ENCODE measurements around the gene DOCK4. TPM values are rescaled to one million over a fixed set of nuclear protein-coding genes. Genes with fewer than 3 reads are reported as not detected.

DOCK4 gene
- total and polyA plus RNA-seq, 2 experiments from 2014 or later, result 2.1 to 5.0 TPM

- H3K9me3 ChIP-seq (ENCODE audit: low read depth), result no peaks in the 10 kb centered on the region
- H3K27me3 ChIP-seq (replicated peaks; ENCODE audit: insufficient read depth), result no peaks in the 10 kb centered on the region
- no peaks in the 10 kb centered on the region for H3K9me2 ChIP-seq (ENCODE audit: insufficient read depth)
- no peak overlapping the region for H3K4me2 ChIP-seq (ENCODE audit: unreplicated experiment)
- WGBS, 2 experiments (ENCODE audit: low coverage in 1 of 2, low lambda C conversion rate in 2 of 2, missing lambda C conversion rate in 2 of 2), result 10 to 26% methylated on average over 1 of the region's 1 CpG
- H4K20me1 ChIP-seq (ENCODE audit: insufficient read depth), result no peaks in the 10 kb centered on the region
- H3K27ac ChIP-seq, result no peak overlapping the region
- DNase-seq, result peak; percentile 7
- no peak overlapping the region for H3K9ac ChIP-seq
- no peak overlapping the region for H3K4me3 ChIP-seq
- H3K79me2 ChIP-seq (ENCODE audit: insufficient read depth), result no peaks in the 10 kb centered on the region
- H3F3A ChIP-seq (ENCODE audit: insufficient read depth), result no peaks in the 10 kb centered on the region
- H2AFZ ChIP-seq, result no peak overlapping the region
- TF ChIP-seq EZH2phosphoT487 (IDR thresholded peaks at IDR 0.05; ENCODE audit: insufficient read depth, low read depth), result no peak
- no peak for TF ChIP-seq EZH2 (IDR thresholded peaks at IDR 0.05; ENCODE audit: insufficient read depth, poor library complexity, severe bottlenecking)
- no peaks in the 10 kb centered on the region for H3K36me3 ChIP-seq (ENCODE audit: low read depth)
- H3K4me1 ChIP-seq (ENCODE audit: insufficient read depth), result no peaks in the 10 kb centered on the region
- in situ Hi-C loops (cut with MboI), result no loop called here
Observed at GRCh38 chr7:111697771-111698170, 508.4 kb downstream of the DOCK4 start.

- Histone ChIP-seq H4K20me1 (ENCODE audit: insufficient read depth) (no peaks in the 10 kb centered on the region), H3K4me1 (ENCODE audit: insufficient read depth) (no peaks in the 10 kb centered on the region), H3K27me3 (replicated peaks; ENCODE audit: insufficient read depth) (no peaks in the 10 kb centered on the region), H3K9me2 (ENCODE audit: insufficient read depth) (no peaks in the 10 kb centered on the region), H3K36me3 (ENCODE audit: low read depth) (no peaks in the 10 kb centered on the region), H3K4me2 (ENCODE audit: unreplicated experiment) (no peak overlapping the region), H3K79me2 (ENCODE audit: insufficient read depth) (no peaks in the 10 kb centered on the region), H2AFZ (no peak overlapping the region), H3K9me3 (ENCODE audit: low read depth) (no peaks in the 10 kb centered on the region), H3K4me3 (no peak overlapping the region), H3K9ac (no peak overlapping the region), H3K27ac (no peak overlapping the region), H3F3A (ENCODE audit: insufficient read depth) (no peaks in the 10 kb centered on the region)
- no peak for TF ChIP-seq EZH2phosphoT487 (IDR thresholded peaks at IDR 0.05; ENCODE audit: insufficient read depth, low read depth)
- TF ChIP-seq EZH2 (IDR thresholded peaks at IDR 0.05; ENCODE audit: insufficient read depth, poor library complexity, severe bottlenecking), result no peak
- 33 to 36% methylated on average over 2 of the region's 2 CpGs for WGBS, 2 experiments (ENCODE audit: low coverage in 1 of 2, low lambda C conversion rate in 2 of 2, missing lambda C conversion rate in 2 of 2)
- in situ Hi-C loops (cut with MboI), result no loop called here
- DNase-seq, result no peak
Observed at GRCh38 chr7:111694376-111694775, 511.8 kb downstream of the DOCK4 start.

DNA sequence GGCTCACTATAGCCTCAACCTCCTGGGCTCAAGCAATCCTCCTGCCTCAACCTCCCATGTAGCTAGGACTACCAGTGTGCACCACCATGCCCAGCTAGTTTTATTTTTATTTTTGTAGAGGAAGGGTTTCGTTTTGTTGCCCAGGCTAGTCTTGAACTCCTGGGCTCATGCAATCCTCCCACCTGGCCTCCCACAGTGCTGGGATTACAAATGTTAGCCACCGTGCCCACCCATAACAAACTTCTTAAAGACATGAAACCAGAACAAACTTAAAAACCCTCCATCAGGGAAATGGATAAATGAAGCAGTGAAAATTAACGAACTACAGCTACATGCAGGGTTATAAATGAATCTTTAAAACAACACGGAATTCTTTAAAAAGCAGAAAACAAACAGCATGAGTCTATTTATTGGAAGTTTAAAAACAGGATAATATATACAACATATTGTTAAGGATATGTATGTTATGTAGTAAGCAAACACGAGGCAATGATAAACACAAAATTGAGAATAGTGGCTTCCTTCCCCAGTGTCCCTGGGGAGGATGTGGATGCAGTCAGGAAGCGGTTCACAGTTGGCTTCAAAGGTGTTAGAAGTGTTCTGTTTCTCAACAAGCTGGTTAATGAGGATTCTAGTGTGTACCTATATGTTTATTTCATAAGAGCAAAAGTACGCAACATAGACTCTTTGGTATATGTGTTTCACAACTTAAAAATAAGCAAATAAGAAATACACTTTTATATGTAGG is 515.7 kb downstream of the DOCK4 start:
- H3K27ac ChIP-seq, result no peak overlapping the region
- H2AFZ ChIP-seq, result no peak overlapping the region
- no peaks in the 10 kb centered on the region for H3K36me3 ChIP-seq (ENCODE audit: low read depth)
- H3K9ac ChIP-seq, result no peak overlapping the region
- WGBS, 2 experiments (ENCODE audit: low coverage in 1 of 2, low lambda C conversion rate in 2 of 2, missing lambda C conversion rate in 2 of 2), result 42 to 44% methylated on average over 7 of the region's 7 CpGs
- TF ChIP-seq EZH2 (IDR thresholded peaks at IDR 0.05; ENCODE audit: insufficient read depth, poor library complexity, severe bottlenecking) (no peak), EZH2phosphoT487 (IDR thresholded peaks at IDR 0.05; ENCODE audit: insufficient read depth, low read depth) (no peak)
- DNase-seq, result no peak
- no peaks in the 10 kb centered on the region for H3K4me1 ChIP-seq (ENCODE audit: insufficient read depth)
- H3K79me2 ChIP-seq (ENCODE audit: insufficient read depth), result no peaks in the 10 kb centered on the region
- no peaks in the 10 kb centered on the region for H4K20me1 ChIP-seq (ENCODE audit: insufficient read depth)
- H3K9me3 ChIP-seq (ENCODE audit: low read depth), result no peaks in the 10 kb centered on the region
- no peaks in the 10 kb centered on the region for H3K9me2 ChIP-seq (ENCODE audit: insufficient read depth)
- H3F3A ChIP-seq (ENCODE audit: insufficient read depth), result no peaks in the 10 kb centered on the region
- 0 out of 2 replicates have a peak, but pooled peaks cover 6% of the 10 kb centered on the region for H3K27me3 ChIP-seq (replicated peaks; ENCODE audit: insufficient read depth)
- in situ Hi-C loops (cut with MboI), result no loop called here
- H3K4me3 ChIP-seq, result no peak overlapping the region
- no peak overlapping the region for H3K4me2 ChIP-seq (ENCODE audit: unreplicated experiment)

DNA sequence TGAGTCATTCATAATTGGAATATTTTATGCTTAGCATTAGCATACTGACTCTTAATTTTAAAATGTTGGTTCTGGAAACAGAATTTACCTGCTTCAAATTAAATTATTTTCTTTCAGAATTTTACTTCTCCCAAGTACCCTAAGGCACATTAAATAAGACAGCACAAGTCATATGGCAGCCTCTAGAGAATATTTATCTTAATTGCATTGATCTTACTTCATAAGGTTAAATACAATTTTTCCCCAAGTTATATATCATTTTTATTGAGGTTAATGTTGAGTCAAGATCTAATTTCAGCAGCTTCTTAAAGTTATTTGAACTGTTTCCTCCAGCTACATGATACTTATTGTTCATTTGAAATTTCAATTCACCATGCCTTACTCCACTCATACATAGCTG is 520.9 kb downstream of the DOCK4 start:
- TF ChIP-seq EZH2 (IDR thresholded peaks at IDR 0.05; ENCODE audit: insufficient read depth, poor library complexity, severe bottlenecking), result no peak
- no peak for TF ChIP-seq EZH2phosphoT487 (IDR thresholded peaks at IDR 0.05; ENCODE audit: insufficient read depth, low read depth)
- H4K20me1 ChIP-seq (ENCODE audit: insufficient read depth), result no peaks in the 10 kb centered on the region
- no peaks in the 10 kb centered on the region for H3K79me2 ChIP-seq (ENCODE audit: insufficient read depth)
- no peaks in the 10 kb centered on the region for H3K9me2 ChIP-seq (ENCODE audit: insufficient read depth)
- no peak overlapping the region for H3K4me3 ChIP-seq
- no peaks in the 10 kb centered on the region for H3K4me1 ChIP-seq (ENCODE audit: insufficient read depth)
- H3F3A ChIP-seq (ENCODE audit: insufficient read depth), result no peaks in the 10 kb centered on the region
- H3K27me3 ChIP-seq (replicated peaks; ENCODE audit: insufficient read depth), result 0 out of 2 replicates have a peak, but pooled peaks cover 6% of the 10 kb centered on the region
- H3K9ac ChIP-seq, result no peak overlapping the region
- H2AFZ ChIP-seq, result no peak overlapping the region
- in situ Hi-C loops (cut with MboI), result no loop called here
- DNase-seq, result no peak
- no peak overlapping the region for H3K4me2 ChIP-seq (ENCODE audit: unreplicated experiment)
- no peaks in the 10 kb centered on the region for H3K9me3 ChIP-seq (ENCODE audit: low read depth)
- H3K27ac ChIP-seq, result no peak overlapping the region
- H3K36me3 ChIP-seq (ENCODE audit: low read depth), result no peaks in the 10 kb centered on the region
